Immature natural killer cell (primary cell): ENCODE results near the gene HSPB7. TPM values are rescaled to one million over a fixed set of nuclear protein-coding genes. Genes with fewer than 3 reads are reported as not detected.
"Not testable (repeated sequence)": the region's sequence is repeated elsewhere in the genome, so short reads cannot be mapped to it uniquely, and the experiment has no call there.

Experiments used
- DNase-seq, 3 donors: peaks; one replicate each; pipeline ENCODE4 v3.0.0; 2022; ENCODE audit warnings: mixed read lengths in 1 of 3
- H3K27ac Mint-ChIP-seq, 6 donors: one replicate each; pipeline ENCODE4 v1.8.0; 2020; ENCODE audit warnings: mixed read lengths in 6 of 6, mild to moderate bottlenecking in 5 of 6, inconsistent platforms in 4 of 6, moderate library complexity in 3 of 6
- H3K27me3 Mint-ChIP-seq, 3 donors: one replicate each; pipeline ENCODE4 v1.8.0; 2020 to 2021; ENCODE audit warnings: low read depth in 3 of 3, mild to moderate bottlenecking in 3 of 3, mixed read lengths in 3 of 3, moderate library complexity in 3 of 3, inconsistent platforms in 1 of 3
- H3K36me3 Mint-ChIP-seq, 3 donors: one replicate each; pipeline ENCODE4 v1.8.0; 2020; ENCODE audit warnings: mixed read lengths in 3 of 3, inconsistent platforms in 2 of 3, mild to moderate bottlenecking in 2 of 3
- H3K4me1 Mint-ChIP-seq, 2 donors: one replicate each; pipeline ENCODE4 v1.8.0; 2020; ENCODE audit warnings: inconsistent platforms in 2 of 2, mild to moderate bottlenecking in 2 of 2, mixed read lengths in 2 of 2, moderate library complexity in 1 of 2
- H3K4me3 Mint-ChIP-seq, 5 donors: one replicate each; pipeline ENCODE4 v1.8.0; 2020; ENCODE audit warnings: mild to moderate bottlenecking in 5 of 5, mixed read lengths in 5 of 5, inconsistent platforms in 3 of 5, moderate library complexity in 3 of 5
- H3K9me3 Mint-ChIP-seq, 6 donors: one replicate each; pipeline ENCODE4 v1.8.0; 2020; ENCODE audit warnings: mild to moderate bottlenecking in 6 of 6, mixed read lengths in 6 of 6, inconsistent platforms in 4 of 6, moderate library complexity in 3 of 6
- polyA plus RNA-seq, 3 donors: library from polyadenylated mRNA; unstranded; fragments of 300-500 nt; fragmentation: Illumina TruSeq; gene quantifications; one replicate each; pipeline ENCODE4 v1.2.3, GENCODE V29; 2021

The HSPB7 gene
- polyA plus RNA-seq, 3 donors from 2014 or later: not detected

GRCh38 chr1:15981679-15982078 is 36.2 kb downstream of the HSPB7 start:
- peaks cover 0 to 1% (median 0%) of the 10 kb centered on the region in 6 donors for H3K9me3 Mint-ChIP-seq
- no peaks in the 10 kb centered on the region for H3K36me3 Mint-ChIP-seq

GRCh38 chr1:15977947-15978346 is 39.9 kb downstream of the HSPB7 start:
- not testable (repeated sequence) for H3K9me3 Mint-ChIP-seq, H3K4me3 Mint-ChIP-seq, DNase-seq, H3K27ac Mint-ChIP-seq, H3K36me3 Mint-ChIP-seq, H3K27me3 Mint-ChIP-seq
- peaks cover 25 to 29% of the 10 kb centered on the region in 2 donors for H3K4me1 Mint-ChIP-seq

More at GRCh38 chr1:15981679-15982078, 36.2 kb downstream of the HSPB7 start:
- Mint-ChIP-seq H3K4me3 (no peak overlapping the region), H3K27ac (no peak overlapping the region), H3K27me3 (peaks cover 2 to 7% (median 4%) of the 10 kb centered on the region in 3 donors), H3K4me1 (peaks cover 1 to 2% of the 10 kb centered on the region in 2 donors)
- DNase-seq: no peak

GRCh38 chr1:15975805-15976680 is 41.8 kb downstream of the HSPB7 start, which contains the start of gene ZBTB17:
ZBTB17 (minus strand) TSS chr1:15976101; CDS start chr1:15948495, 27,606 bp downstream.
- peaks cover 3 to 16% (median 4%) of the 10 kb centered on the region in 3 donors for H3K36me3 Mint-ChIP-seq
- peak within 1 kb of the TSS; percentile 86 to 94 (median 92) for H3K27ac Mint-ChIP-seq
- H3K9me3 Mint-ChIP-seq: peaks cover 0 to 4% (median 0%) of the 10 kb centered on the region in 6 donors
- peaks cover 3 to 9% (median 6%) of the 10 kb centered on the region in 3 donors for H3K27me3 Mint-ChIP-seq
- peaks cover 26 to 30% of the 10 kb centered on the region in 2 donors for H3K4me1 Mint-ChIP-seq
- DNase-seq: peak; percentile 92 to 95 (median 94)
- peak within 1 kb of the TSS; percentile 81 to 92 (median 87) for H3K4me3 Mint-ChIP-seq

GRCh38 chr1:15975358-15975804 is 42.5 kb downstream of the HSPB7 start:
- Mint-ChIP-seq H3K9me3 (peaks cover 0 to 4% (median 0%) of the 10 kb centered on the region in 6 donors), H3K36me3 (peaks cover 3 to 16% (median 4%) of the 10 kb centered on the region in 3 donors), H3K27ac (peak overlapping the region; percentile 76 to 89 (median 82)), H3K4me1 (peaks cover 26 to 30% of the 10 kb centered on the region in 2 donors), H3K27me3 (peaks cover 3 to 9% (median 6%) of the 10 kb centered on the region in 3 donors), H3K4me3 (peak overlapping the region; percentile 80 to 92 (median 87))
- DNase-seq: peak; percentile 76 to 78 (median 77)

- Mint-ChIP-seq H3K4me3 (peak overlapping the region; percentile 80 to 92 (median 87)), H3K4me1 (peaks cover 29 to 35% of the 10 kb centered on the region in 2 donors), H3K27me3 (peaks cover 3 to 9% (median 6%) of the 10 kb centered on the region in 3 donors), H3K36me3 (peaks cover 3 to 16% (median 7%) of the 10 kb centered on the region in 3 donors), H3K27ac (peak overlapping the region; percentile 76 to 89 (median 82)), H3K9me3 (peaks cover 0 to 4% (median 0%) of the 10 kb centered on the region in 6 donors)
- no peak for DNase-seq
Measured at GRCh38 chr1:15974855-15975254, 43.0 kb downstream of the HSPB7 start.

- Mint-ChIP-seq H3K4me1 (peaks cover 30 to 38% of the 10 kb centered on the region in 2 donors), H3K4me3 (peak overlapping the region in 2 of 5 donors; percentile 28 to 34), H3K9me3 (peaks cover 0 to 4% (median 0%) of the 10 kb centered on the region in 6 donors), H3K36me3 (peaks cover 3 to 16% (median 7%) of the 10 kb centered on the region in 3 donors), H3K27ac (peak overlapping the region in 2 of 6 donors; percentile 1 to 2), H3K27me3 (peaks cover 2 to 5% (median 3%) of the 10 kb centered on the region in 3 donors)
- DNase-seq: no peak
Measured at GRCh38 chr1:15973772-15974171, 44.1 kb downstream of the HSPB7 start.

- H3K4me3 Mint-ChIP-seq: no peak overlapping the region
Measured at GRCh38 chr1:15972409-15972808, 45.4 kb downstream of the HSPB7 start.

GRCh38 chr1:15970911-15971310 is 46.9 kb downstream of the HSPB7 start:
- no peaks in the 10 kb centered on the region for H3K9me3 Mint-ChIP-seq
- H3K27ac Mint-ChIP-seq: no peak overlapping the region
- H3K4me3 Mint-ChIP-seq: no peak overlapping the region
- peaks cover 7 to 19% (median 10%) of the 10 kb centered on the region in 3 donors for H3K36me3 Mint-ChIP-seq
- peaks cover 1 to 5% (median 1%) of the 10 kb centered on the region in 3 donors for H3K27me3 Mint-ChIP-seq
- no peak for DNase-seq
- H3K4me1 Mint-ChIP-seq: peaks cover 36 to 55% of the 10 kb centered on the region in 2 donors

More at GRCh38 chr1:15972409-15972808, 45.4 kb downstream of the HSPB7 start:
- Mint-ChIP-seq H3K9me3 (peaks cover 0 to 4% (median 0%) of the 10 kb centered on the region in 6 donors), H3K27ac (no peak overlapping the region), H3K36me3 (peaks cover 7 to 19% (median 10%) of the 10 kb centered on the region in 3 donors), H3K4me1 (peaks cover 31 to 50% of the 10 kb centered on the region in 2 donors), H3K27me3 (peaks cover 2 to 5% (median 3%) of the 10 kb centered on the region in 3 donors)
- DNase-seq: no peak

GRCh38 chr1:15969321-15969880 is 48.4 kb downstream of the HSPB7 start:
- Mint-ChIP-seq H3K36me3 (peaks cover 7 to 19% (median 10%) of the 10 kb centered on the region in 3 donors), H3K4me1 (peaks cover 37 to 57% of the 10 kb centered on the region in 2 donors), H3K4me3 (no peak overlapping the region), H3K27ac (no peak overlapping the region), H3K9me3 (no peaks in the 10 kb centered on the region), H3K27me3 (peaks cover 0 to 2% (median 0%) of the 10 kb centered on the region in 3 donors)
- no peak for DNase-seq

GRCh38 chr1:15968172-15968571 is 49.7 kb downstream of the HSPB7 start:
- Mint-ChIP-seq H3K27me3 (no peaks in the 10 kb centered on the region), H3K9me3 (no peaks in the 10 kb centered on the region), H3K27ac (peak overlapping the region in 1 of 6 donors; percentile 9), H3K4me3 (no peak overlapping the region), H3K4me1 (peaks cover 40 to 61% of the 10 kb centered on the region in 2 donors), H3K36me3 (peaks cover 7 to 14% (median 14%) of the 10 kb centered on the region in 3 donors)
- no peak for DNase-seq

- Mint-ChIP-seq H3K9me3 (no peaks in the 10 kb centered on the region), H3K27me3 (no peaks in the 10 kb centered on the region), H3K4me1 (peaks cover 40 to 62% of the 10 kb centered on the region in 2 donors), H3K27ac (peak overlapping the region in 3 of 6 donors; percentile 7 to 90 (median 73)), H3K36me3 (peaks cover 4 to 13% (median 5%) of the 10 kb centered on the region in 3 donors), H3K4me3 (peak overlapping the region in 1 of 5 donors; percentile 29)
- no peak for DNase-seq
Measured at GRCh38 chr1:15966956-15967344, 50.9 kb downstream of the HSPB7 start.

- H3K27me3 Mint-ChIP-seq: no peaks in the 10 kb centered on the region
- peak overlapping the region; percentile 24 to 81 (median 53) for H3K4me3 Mint-ChIP-seq
- H3K9me3 Mint-ChIP-seq: no peaks in the 10 kb centered on the region
- DNase-seq: peak in 1 of 3 donors; percentile 23
- H3K27ac Mint-ChIP-seq: peak overlapping the region; percentile 44 to 90 (median 80)
- H3K4me1 Mint-ChIP-seq: peaks cover 40 to 65% of the 10 kb centered on the region in 2 donors
- peaks cover 4 to 11% (median 8%) of the 10 kb centered on the region in 3 donors for H3K36me3 Mint-ChIP-seq
Measured at GRCh38 chr1:15966081-15966955, 51.5 kb downstream of the HSPB7 start.
